HCT116 (cell line): ENCODE data around the gene OR6B1. TPM values are rescaled to one million over a fixed set of nuclear protein-coding genes. Genes with fewer than 3 reads are reported as not detected.

ENCODE experiments used
- ATAC-seq: fragments of 200-7000 bp; cut with Tn5 transposase; 2 replicates; pipeline ENCODE4 v1.9.1; 2020; ENCODE audit warnings: mild to moderate bottlenecking, moderate library complexity
- BruUV-seq: library from RNA; stranded (reverse); fragments of 400-500 nt; replicated peaks from 2 replicates; lab custom pipeline; 2021; lab: Mats Ljungman, UMichigan
- CTCF ChIA-PET: fragments of 300-600 bp; sonication (Branson Sonifier 250); formaldehyde crosslinking; loops from one replicate; lab custom pipeline; 2021; ENCODE audit warnings: antibody characterized with exemption; lab: Charles Lee
- POLR2A ChIA-PET: fragments of 300-600, 350-600 bp; sonication (Branson Sonifier 250); formaldehyde crosslinking; loops from one replicate; lab custom pipeline; 2021; ENCODE audit warnings: antibody characterized with exemption; lab: Charles Lee
- RAD21 ChIA-PET, 2 experiments: fragments of 300-600 bp; sonication (Branson Sonifier 250); formaldehyde crosslinking; loops; one replicate each; lab custom pipeline; 2023; ENCODE audit warnings: low total read pairs in 2 of 2; ENCODE audit not compliant: uncharacterized antibody in 2 of 2, unreplicated experiment in 2 of 2, low non-redundant PET in 1 of 2; lab: Charles Lee
- DNase-seq: peaks from one replicate; pipeline ENCODE4 v3.0.0-alpha.2; 2010; ENCODE audit warnings: low read depth, low spot score
- H2AFZ ChIP-seq: fragments of 200-600 bp; shearing (Covaris generic), sonication (generic); 2 replicates; pipeline ENCODE4 v1.6.1; 2017; ENCODE audit warnings: low read depth, mixed run types, mixed read lengths, antibody characterized with exemption, low read length; ENCODE audit not compliant: poor library complexity, severe bottlenecking
- H3K27ac ChIP-seq: 2 replicates; pipeline ENCODE4 v1.5.1; 2012; ENCODE audit warnings: low read depth, low read length
- H3K27me3 ChIP-seq: fragments of 200-600 bp; sonication (generic); 2 replicates; pipeline ENCODE4 v1.6.1; 2016; ENCODE audit warnings: mixed run types, low read length, mixed read lengths; ENCODE audit not compliant: insufficient read depth
- H3K36me3 ChIP-seq, 2 experiments: fragments of 200-500 bp in 1 of 2; fragments of 200-600 bp in 1 of 2; sonication (Bioruptor generic) in 1 of 2; sonication (generic) in 1 of 2; 2 replicates each; pipeline versions ENCODE4 v1.5.1 to v1.6.1; 2014 to 2016; ENCODE audit warnings: low read length in 2 of 2, inconsistent platforms in 1 of 2, mixed read lengths in 1 of 2, mixed run types in 1 of 2; ENCODE audit not compliant: insufficient read depth in 2 of 2, control insufficient read depth in 1 of 2
- H3K4me1 ChIP-seq, 2 experiments: fragments of 200-600 bp in 1 of 2; sonication (generic) in 1 of 2; 2 replicates each; pipeline versions ENCODE4 v1.5.1 to v1.6.1; 2012 to 2017; ENCODE audit warnings: low read length in 2 of 2, inconsistent platforms in 1 of 2, mild to moderate bottlenecking in 1 of 2, mixed read lengths in 1 of 2, mixed run types in 1 of 2, moderate library complexity in 1 of 2; ENCODE audit not compliant: insufficient read depth in 2 of 2, control insufficient read depth in 1 of 2
- H3K4me2 ChIP-seq: fragments of 200-600 bp; sonication (generic); 2 replicates; pipeline ENCODE4 v1.6.1; 2017; ENCODE audit warnings: mixed run types, low read length, mixed read lengths
- H3K4me3 ChIP-seq, 2 experiments: fragments of 200-600 bp in 1 of 2; sonication (generic) in 1 of 2; replicated peaks in 1 of 2; 2 replicates each; pipeline ENCODE4 v1.5.1; 2011 to 2016; ENCODE audit warnings: low read length in 2 of 2, control low read depth in 1 of 2, low read depth in 1 of 2, mild to moderate bottlenecking in 1 of 2, mixed read lengths in 1 of 2, mixed run types in 1 of 2
- H3K79me2 ChIP-seq: fragments of 200-600 bp; sonication (generic); 2 replicates; pipeline ENCODE4 v1.6.1; 2017; ENCODE audit warnings: mild to moderate bottlenecking, mixed run types, low read length, moderate library complexity, mixed read lengths; ENCODE audit not compliant: insufficient read depth
- H3K9ac ChIP-seq: fragments of 200-600 bp; sonication (generic); 2 replicates; pipeline ENCODE4 v1.6.1; 2016; ENCODE audit warnings: low read length, mixed read lengths
- H3K9me2 ChIP-seq: fragments of 200-600 bp; sonication (generic), shearing (Covaris generic); 2 replicates; pipeline ENCODE4 v1.6.1; 2017; ENCODE audit warnings: mixed run types, mild to moderate bottlenecking, moderate library complexity; ENCODE audit not compliant: insufficient read depth
- H3K9me3 ChIP-seq, 2 experiments: fragments of 200-500 bp in 1 of 2; fragments of 200-600 bp in 1 of 2; sonication (Bioruptor generic) in 1 of 2; sonication (generic) in 1 of 2; 2 replicates each; pipeline ENCODE4 v1.6.1; 2014 to 2017; ENCODE audit warnings: low read length in 2 of 2, mixed read lengths in 2 of 2, inconsistent platforms in 1 of 2, low read depth in 1 of 2, mild to moderate bottlenecking in 1 of 2, mixed run types in 1 of 2, moderate library complexity in 1 of 2; ENCODE audit not compliant: control insufficient read depth in 1 of 2, insufficient read depth in 1 of 2
- H4K20me1 ChIP-seq: fragments of 200-600 bp; sonication (generic), shearing (Covaris generic); 2 replicates; pipeline ENCODE4 v1.6.1; 2017; ENCODE audit warnings: mixed run types, mild to moderate bottlenecking, moderate library complexity; ENCODE audit not compliant: insufficient read depth
- ATF3 ChIP-seq: IDR thresholded peaks from 2 replicates; pipeline ENCODE4 v1.6.1; 2012
- EGR1 ChIP-seq: IDR thresholded peaks from 2 replicates; pipeline ENCODE4 v1.6.1; 2012; ENCODE audit warnings: low read depth
- POLR2A ChIP-seq: IDR thresholded peaks from 2 replicates; pipeline ENCODE4 v1.7.0; 2011; ENCODE audit warnings: borderline replicate concordance; ENCODE audit not compliant: insufficient read depth, insufficient read length; ENCODE audit errors: extremely low read depth
- RAD21 ChIP-seq: IDR thresholded peaks from 2 replicates; pipeline ENCODE4 v1.6.1; 2012; ENCODE audit warnings: low read depth, mild to moderate bottlenecking
- SIN3A ChIP-seq: IDR thresholded peaks from 2 replicates; pipeline ENCODE4 v1.6.1; 2012; ENCODE audit warnings: low read depth
- SRF ChIP-seq: IDR thresholded peaks from 2 replicates; pipeline ENCODE4 v1.6.1; 2012; ENCODE audit warnings: low read depth
- YY1 ChIP-seq: IDR thresholded peaks from 2 replicates; pipeline ENCODE4 v1.6.1; 2011; ENCODE audit warnings: low read length, low read depth, moderate library complexity, mild to moderate bottlenecking; ENCODE audit not compliant: insufficient replicate concordance; ENCODE audit errors: extremely low read depth
- intact Hi-C: fragments of 100-400 bp; cut with micrococcal nuclease; formaldehyde crosslinking; loops from 2 replicates; pipeline ENCODE4 v1.10.0; 2022
- total RNA-seq: library from RNA; stranded (reverse); gene quantifications from one replicate; pipeline ENCODE4 v1.2.1, GENCODE V29; 2021; ENCODE audit not compliant: unreplicated experiment
- TF ChIP-seq, protein P1 (sequence below): IDR thresholded peaks from 2 replicates; pipeline ENCODE4 v1.6.1; 2012
- TF ChIP-seq, protein P2 (sequence below): IDR thresholded peaks from 2 replicates; pipeline ENCODE4 v1.6.1; 2012; ENCODE audit warnings: low read depth

Gene OR6B1
- total RNA-seq, 1 experiment from 2014 or later, result not detected

DNA sequence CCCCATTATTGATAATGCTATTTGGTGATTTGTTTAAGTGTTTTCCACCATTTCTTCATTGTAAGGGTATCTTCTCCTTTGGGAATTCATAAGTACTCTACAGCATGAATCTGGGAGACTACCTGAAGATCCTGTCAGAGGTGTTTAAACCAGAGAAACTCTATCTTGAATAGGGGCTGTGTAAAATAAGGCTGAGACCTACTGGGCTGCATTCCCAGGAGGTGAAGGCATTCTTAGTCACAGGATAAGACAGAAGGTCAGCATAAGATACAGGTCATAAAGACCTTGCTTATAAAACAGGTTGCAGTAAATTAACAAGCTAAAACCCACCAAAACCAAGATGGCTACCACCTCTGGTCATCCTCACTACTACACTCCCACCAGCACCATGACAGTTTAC is 35.3 kb downstream of the OR6B1 start:
- Histone ChIP-seq H3K79me2 (no peaks in the 10 kb centered on the region), H3K4me1 (no peaks in the 10 kb centered on the region), H3K9me2 (no peaks in the 10 kb centered on the region), H3K4me3 (no peak overlapping the region), H3K4me2 (no peak overlapping the region), H4K20me1 (no peaks in the 10 kb centered on the region), H3K9ac (no peak overlapping the region), H3K27me3 (no peaks in the 10 kb centered on the region), H2AFZ (no peak overlapping the region), H3K36me3 (no peaks in the 10 kb centered on the region), H3K27ac (no peak overlapping the region), H3K9me3 (no peaks in the 10 kb centered on the region)
- intact Hi-C loops, result no loop called here
- BruUV-seq, result no TSS peak
- ATAC-seq (no peak), DNase-seq (no peak)
- TF ChIP-seq YY1 (no peak), SIN3A (no peak), POLR2A (no peak), ATF3 (no peak), EGR1 (no peak), SRF (no peak), RAD21 (no peak)
- TF ChIP-seq, protein P1, sequence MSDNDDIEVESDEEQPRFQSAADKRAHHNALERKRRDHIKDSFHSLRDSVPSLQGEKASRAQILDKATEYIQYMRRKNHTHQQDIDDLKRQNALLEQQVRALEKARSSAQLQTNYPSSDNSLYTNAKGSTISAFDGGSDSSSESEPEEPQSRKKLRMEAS, result no peak
- TF ChIP-seq, protein P2, sequence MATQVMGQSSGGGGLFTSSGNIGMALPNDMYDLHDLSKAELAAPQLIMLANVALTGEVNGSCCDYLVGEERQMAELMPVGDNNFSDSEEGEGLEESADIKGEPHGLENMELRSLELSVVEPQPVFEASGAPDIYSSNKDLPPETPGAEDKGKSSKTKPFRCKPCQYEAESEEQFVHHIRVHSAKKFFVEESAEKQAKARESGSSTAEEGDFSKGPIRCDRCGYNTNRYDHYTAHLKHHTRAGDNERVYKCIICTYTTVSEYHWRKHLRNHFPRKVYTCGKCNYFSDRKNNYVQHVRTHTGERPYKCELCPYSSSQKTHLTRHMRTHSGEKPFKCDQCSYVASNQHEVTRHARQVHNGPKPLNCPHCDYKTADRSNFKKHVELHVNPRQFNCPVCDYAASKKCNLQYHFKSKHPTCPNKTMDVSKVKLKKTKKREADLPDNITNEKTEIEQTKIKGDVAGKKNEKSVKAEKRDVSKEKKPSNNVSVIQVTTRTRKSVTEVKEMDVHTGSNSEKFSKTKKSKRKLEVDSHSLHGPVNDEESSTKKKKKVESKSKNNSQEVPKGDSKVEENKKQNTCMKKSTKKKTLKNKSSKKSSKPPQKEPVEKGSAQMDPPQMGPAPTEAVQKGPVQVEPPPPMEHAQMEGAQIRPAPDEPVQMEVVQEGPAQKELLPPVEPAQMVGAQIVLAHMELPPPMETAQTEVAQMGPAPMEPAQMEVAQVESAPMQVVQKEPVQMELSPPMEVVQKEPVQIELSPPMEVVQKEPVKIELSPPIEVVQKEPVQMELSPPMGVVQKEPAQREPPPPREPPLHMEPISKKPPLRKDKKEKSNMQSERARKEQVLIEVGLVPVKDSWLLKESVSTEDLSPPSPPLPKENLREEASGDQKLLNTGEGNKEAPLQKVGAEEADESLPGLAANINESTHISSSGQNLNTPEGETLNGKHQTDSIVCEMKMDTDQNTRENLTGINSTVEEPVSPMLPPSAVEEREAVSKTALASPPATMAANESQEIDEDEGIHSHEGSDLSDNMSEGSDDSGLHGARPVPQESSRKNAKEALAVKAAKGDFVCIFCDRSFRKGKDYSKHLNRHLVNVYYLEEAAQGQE, result no peak
- POLR2A ChIA-PET, result no interaction called here
- RAD21 ChIA-PET, result no interaction called here
- CTCF ChIA-PET, result no interaction called here
